Fibroblast of lung (primary cell): Measurements from ENCODE around the gene FBXW5. TPM values are rescaled to one million over a fixed set of nuclear protein-coding genes. Genes with fewer than 3 reads are reported as not detected.

Experiments
- DNase-seq, 2 donors: peaks; one replicate each; pipeline versions ENCODE4 v3.0.0 to v3.0.0-alpha.2; 2010; ENCODE audit warnings: low read depth in 2 of 2
- H2AFZ ChIP-seq: 2 replicates; pipeline ENCODE4 v1.5.1; 2012; ENCODE audit warnings: low read length, control low read depth, inconsistent platforms
- H3K27ac ChIP-seq: 2 replicates; pipeline ENCODE4 v1.5.1; 2011; ENCODE audit warnings: low read length, control low read depth; ENCODE audit not compliant: insufficient read depth
- H3K27me3 ChIP-seq: 2 replicates; pipeline ENCODE4 v1.5.1; 2011; ENCODE audit warnings: mild to moderate bottlenecking, low read length; ENCODE audit not compliant: control insufficient read depth, insufficient read depth
- H3K36me3 ChIP-seq: 2 replicates; pipeline ENCODE4 v1.5.1; 2011; ENCODE audit warnings: low read length; ENCODE audit not compliant: control insufficient read depth, insufficient read depth
- H3K4me1 ChIP-seq: 2 replicates; pipeline ENCODE4 v1.5.1; 2011; ENCODE audit warnings: low read length; ENCODE audit not compliant: control insufficient read depth, insufficient read depth; ENCODE audit errors: extremely low read depth
- H3K4me2 ChIP-seq: 2 replicates; pipeline ENCODE4 v1.5.1; 2011; ENCODE audit warnings: low read length, control low read depth; ENCODE audit not compliant: insufficient read depth; ENCODE audit errors: extremely low read depth
- H3K4me3 ChIP-seq, 4 experiments: fragments of 200-600 bp in 1 of 4; sonication (generic) in 1 of 4; replicated peaks in 1 of 4; 2 replicates each; pipeline ENCODE4 v1.5.1; 2011 to 2016; ENCODE audit warnings: low read length in 4 of 4, low read depth in 3 of 4, mild to moderate bottlenecking in 3 of 4, control low read depth in 2 of 4, inconsistent platforms in 1 of 4, mixed read lengths in 1 of 4; ENCODE audit not compliant: insufficient read depth in 1 of 4; ENCODE audit errors: control extremely low read depth in 1 of 4
- H3K79me2 ChIP-seq: 2 replicates; pipeline ENCODE4 v1.5.1; 2012; ENCODE audit warnings: mild to moderate bottlenecking, low read length, inconsistent platforms; ENCODE audit not compliant: control insufficient read depth, insufficient read depth
- H3K9ac ChIP-seq: 2 replicates; pipeline ENCODE4 v1.5.1; 2011; ENCODE audit warnings: mild to moderate bottlenecking, low read length, control low read depth; ENCODE audit not compliant: insufficient read depth
- H3K9me3 ChIP-seq: 2 replicates; pipeline ENCODE4 v1.5.1; 2012; ENCODE audit warnings: low read depth, low read length; ENCODE audit not compliant: control insufficient read depth, insufficient read depth
- H4K20me1 ChIP-seq: 2 replicates; pipeline ENCODE4 v1.5.1; 2011; ENCODE audit warnings: low read length; ENCODE audit not compliant: control insufficient read depth, insufficient read depth; ENCODE audit errors: extremely low read depth
- CTCF ChIP-seq, 2 donors: IDR thresholded peaks in 1 of 2; conservative IDR thresholded peaks in 1 of 2; 1 replicate in 1 of 2; 2 replicates in 1 of 2; pipeline ENCODE4 v1.5.1; 2011 to 2012; ENCODE audit warnings: low read length in 2 of 2, control low read depth in 1 of 2, inconsistent platforms in 1 of 2, low read depth in 1 of 2, mild to moderate bottlenecking in 1 of 2
- EZH2 ChIP-seq: IDR thresholded peaks from 2 replicates; pipeline ENCODE4 v1.5.1; 2012; ENCODE audit warnings: low read length, control low read depth, mild to moderate bottlenecking; ENCODE audit errors: missing control alignments
- polyA plus RNA-seq, 2 donors: library from polyadenylated mRNA; depleted of rRNA in 1 of 2; stranded (reverse) in 1 of 2; unstranded in 1 of 2; fragments of >200 nt; gene quantifications; 2 replicates each; pipeline ENCODE4 v1.2.1, GENCODE V29; 2011 to 2012; ENCODE audit warnings: missing spikeins in 1 of 2
- total RNA-seq: library from RNA; depleted of rRNA; stranded (reverse); fragments of >200 nt; gene quantifications from 2 replicates; pipeline ENCODE4 v1.2.1, GENCODE V29; 2014

Gene FBXW5
- total and polyA plus RNA-seq, 2 donors (not counting 1 experiment from before 2014, with no cell fraction given) = 31.3 to 166 TPM

GRCh38 chr9:136930014-136930413 lies 14.5 kb downstream of the FBXW5 start:
- Histone ChIP-seq H3K79me2 (no peaks in the 10 kb centered on the region), H2AFZ (no peak overlapping the region), H3K36me3 (peaks cover 11% of the 10 kb centered on the region), H3K27ac (no peak overlapping the region), H3K9ac (no peak overlapping the region), H3K9me3 (no peaks in the 10 kb centered on the region), H4K20me1 (no peaks in the 10 kb centered on the region), H3K4me3 (no peak overlapping the region), H3K27me3 (no peaks in the 10 kb centered on the region), H3K4me2 (no peak overlapping the region), H3K4me1 (peaks cover 6% of the 10 kb centered on the region)
- no peak for TF ChIP-seq CTCF (conservative IDR thresholded peaks at IDR 0.05 in 1 of 2, IDR thresholded peaks at IDR 0.05 in 1 of 2; ENCODE audit: low read depth in 1 of 2, low read length in 2 of 2)
- no peak for TF ChIP-seq EZH2
- no peak for DNase-seq

- no peak overlapping the region for H3K9ac ChIP-seq
- H3K36me3 ChIP-seq = peaks cover 11% of the 10 kb centered on the region
- H4K20me1 ChIP-seq = no peaks in the 10 kb centered on the region
- H3K27ac ChIP-seq = no peak overlapping the region
- no peak for DNase-seq
- no peaks in the 10 kb centered on the region for H3K79me2 ChIP-seq
- H2AFZ ChIP-seq = no peak overlapping the region
- H3K4me1 ChIP-seq = peaks cover 6% of the 10 kb centered on the region
- H3K27me3 ChIP-seq = no peaks in the 10 kb centered on the region
- no peaks in the 10 kb centered on the region for H3K9me3 ChIP-seq
- no peak overlapping the region for H3K4me2 ChIP-seq
- H3K4me3 ChIP-seq = no peak overlapping the region
- TF ChIP-seq CTCF (conservative IDR thresholded peaks at IDR 0.05 in 1 of 2, IDR thresholded peaks at IDR 0.05 in 1 of 2; ENCODE audit: low read depth in 1 of 2, low read length in 2 of 2) = no peak
- no peak for TF ChIP-seq EZH2
Measured at GRCh38 chr9:136928591-136928990, 15.9 kb downstream of the FBXW5 start.

- H3K27me3 ChIP-seq = no peaks in the 10 kb centered on the region
- no peaks in the 10 kb centered on the region for H3K79me2 ChIP-seq
- no peak for TF ChIP-seq EZH2
- TF ChIP-seq CTCF (conservative IDR thresholded peaks at IDR 0.05 in 1 of 2, IDR thresholded peaks at IDR 0.05 in 1 of 2; ENCODE audit: low read depth in 1 of 2, low read length in 2 of 2) = no peak
- peaks cover 11% of the 10 kb centered on the region for H3K36me3 ChIP-seq
- H4K20me1 ChIP-seq = no peaks in the 10 kb centered on the region
- H3K9ac ChIP-seq = no peak overlapping the region
- no peak overlapping the region for H2AFZ ChIP-seq
- H3K4me1 ChIP-seq = peaks cover 6% of the 10 kb centered on the region
- DNase-seq = peak in 1 of 2 donors; percentile 33
- H3K4me2 ChIP-seq = no peak overlapping the region
- peak overlapping the region; percentile 13 for H3K27ac ChIP-seq
- no peaks in the 10 kb centered on the region for H3K9me3 ChIP-seq
- H3K4me3 ChIP-seq = no peak overlapping the region
Measured at GRCh38 chr9:136927343-136928271, 16.9 kb downstream of the FBXW5 start.
